Activated CD4-positive, alpha-beta T cell treated with anti-CD3 and anti-CD28 coated beads for 36 hours (primary cell): Measurements from ENCODE around the gene RASSF10. TPM values are rescaled to one million over a fixed set of nuclear protein-coding genes. Genes with fewer than 3 reads are reported as not detected.

Source experiments
- ATAC-seq: fragments of 200-7000 bp; cut with Tn5 transposase; one replicate; pipeline ENCODE4 v1.10.0; 2021; ENCODE audit warnings: mild to moderate bottlenecking, moderate library complexity
- CTCF ChIA-PET: fragments of 350-600 bp; sonication (Branson Sonifier 250); formaldehyde crosslinking; loops from one replicate; lab custom pipeline; 2021; ENCODE audit warnings: antibody characterized with exemption; lab: Charles Lee
- POLR2A ChIA-PET: fragments of 350-600 bp; sonication (Branson Sonifier 250); formaldehyde crosslinking; loops from one replicate; lab custom pipeline; 2021; ENCODE audit warnings: antibody characterized with exemption, inconsistent platforms; lab: Charles Lee
- DNase-seq: peaks from one replicate; pipeline ENCODE4 v3.0.0-alpha.2; 2020
- H3K27ac Mint-ChIP-seq: one replicate; pipeline ENCODE4 v1.8.0; 2021; ENCODE audit warnings: mixed read lengths
- H3K27me3 Mint-ChIP-seq: one replicate; pipeline ENCODE4 v1.8.0; 2021; ENCODE audit warnings: mixed read lengths
- H3K36me3 Mint-ChIP-seq: one replicate; pipeline ENCODE4 v1.8.0; 2021; ENCODE audit warnings: low read depth, mixed read lengths
- H3K4me1 Mint-ChIP-seq: one replicate; pipeline ENCODE4 v1.8.0; 2021; ENCODE audit warnings: mixed read lengths
- H3K4me3 Mint-ChIP-seq: one replicate; pipeline ENCODE4 v1.8.0; 2021; ENCODE audit warnings: mild to moderate bottlenecking, moderate library complexity, mixed read lengths
- H3K9me3 Mint-ChIP-seq: one replicate; pipeline ENCODE4 v1.8.0; 2021; ENCODE audit warnings: low read depth, mixed read lengths
- intact Hi-C, 2 experiments: fragments of 100-400 bp; cut with DNase I in 1 of 2; cut with micrococcal nuclease in 1 of 2; formaldehyde crosslinking; loops; one replicate each; pipeline versions ENCODE4 v1.14.2 to v1.15.1; 2022 to 2024; cut with DNase I, micrococcal nuclease
- total RNA-seq, 2 experiments: library from RNA; stranded (reverse); gene quantifications; one replicate each; pipeline ENCODE4 v1.2.3, GENCODE V29; 2021

Gene RASSF10
- total RNA-seq, 2 experiments from 2014 or later: not detected

DNA sequence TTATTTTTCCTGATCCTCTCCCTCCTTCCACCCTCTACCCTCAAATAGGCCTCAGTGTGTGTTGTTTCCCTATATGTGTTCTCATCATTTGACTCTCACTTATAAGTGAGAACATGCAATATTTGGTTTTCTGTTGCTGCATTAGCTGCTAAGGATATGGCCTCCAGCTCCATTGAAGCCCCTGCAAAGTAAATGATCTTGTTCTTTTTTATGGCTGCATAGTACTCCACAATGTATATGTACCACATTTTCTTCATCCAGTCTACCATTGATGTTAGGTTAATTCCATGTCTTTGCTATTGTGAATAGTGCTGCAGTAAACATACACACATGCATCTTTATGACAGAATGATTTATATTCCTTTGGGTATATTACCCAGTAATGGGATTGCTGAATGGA is 13.3 kb upstream of the RASSF10 start:
- ChIA-PET CTCF (no interaction called here), POLR2A (no interaction called here)
- H3K9me3 Mint-ChIP-seq: no peaks in the 10 kb centered on the region
- H3K4me3 Mint-ChIP-seq: no peak overlapping the region
- intact Hi-C loops: no loop called here
- peaks cover 8% of the 10 kb centered on the region for H3K27me3 Mint-ChIP-seq
- DNase-seq (no peak), ATAC-seq (no peak)
- H3K4me1 Mint-ChIP-seq: no peaks in the 10 kb centered on the region
- H3K27ac Mint-ChIP-seq: no peak overlapping the region
- no peaks in the 10 kb centered on the region for H3K36me3 Mint-ChIP-seq

DNA sequence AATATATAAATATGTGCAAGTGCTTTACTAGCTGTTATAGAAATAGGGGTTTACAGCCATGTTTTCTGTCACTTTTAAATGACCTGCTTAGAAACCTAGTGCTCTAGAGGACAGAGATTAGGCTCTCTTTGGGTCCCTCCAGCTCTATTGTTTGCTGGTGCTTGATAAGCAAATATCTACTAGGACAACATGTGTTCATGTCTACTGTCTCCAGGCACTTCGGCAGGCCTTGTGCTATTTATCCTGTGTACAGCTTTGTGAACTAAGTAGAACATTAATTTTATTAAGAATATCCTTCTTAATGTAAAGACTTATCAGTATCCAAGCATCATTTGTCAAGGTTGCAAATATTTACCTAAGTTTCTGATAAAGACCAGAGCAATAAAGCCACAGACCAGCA is 11.9 kb upstream of the RASSF10 start:
- peaks cover 14% of the 10 kb centered on the region for H3K27me3 Mint-ChIP-seq
- H3K9me3 Mint-ChIP-seq: no peaks in the 10 kb centered on the region
- intact Hi-C loops: no loop called here
- H3K36me3 Mint-ChIP-seq: no peaks in the 10 kb centered on the region
- ChIA-PET POLR2A (no interaction called here), CTCF (no interaction called here)
- no peak overlapping the region for H3K4me3 Mint-ChIP-seq
- DNase-seq (no peak), ATAC-seq (no peak)
- no peaks in the 10 kb centered on the region for H3K4me1 Mint-ChIP-seq
- no peak overlapping the region for H3K27ac Mint-ChIP-seq

DNA sequence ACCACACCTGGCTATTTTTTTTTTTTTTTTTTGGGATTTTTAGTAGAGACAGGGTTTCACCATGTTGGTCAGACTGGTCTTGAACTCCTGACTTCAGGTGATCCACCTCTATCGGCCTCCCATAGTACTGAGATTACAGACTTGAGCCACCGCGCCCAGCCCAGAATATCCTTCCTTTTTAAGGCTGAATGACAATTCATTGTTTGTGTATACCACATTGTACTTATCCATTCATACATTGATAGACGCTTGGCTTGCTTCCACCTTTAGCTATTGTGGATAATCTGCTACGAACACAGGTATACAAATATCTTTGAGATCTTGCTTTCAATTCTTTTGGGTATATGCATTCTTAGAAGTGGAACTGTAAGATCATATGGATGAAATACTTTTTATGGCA is 10.8 kb upstream of the RASSF10 start:
- CTCF ChIA-PET: interaction anchor here (0.8 kb wide), 1 partner anchor 336 kb away, joined by 3 read pairs; no protein-coding TSS in a partner anchor
- H3K36me3 Mint-ChIP-seq: no peaks in the 10 kb centered on the region
- intact Hi-C loops: no loop called here
- peaks cover 21% of the 10 kb centered on the region for H3K27me3 Mint-ChIP-seq
- H3K27ac Mint-ChIP-seq: no peak overlapping the region
- POLR2A ChIA-PET: no interaction called here
- DNase-seq (no peak), ATAC-seq (no peak)
- H3K9me3 Mint-ChIP-seq: no peaks in the 10 kb centered on the region
- H3K4me1 Mint-ChIP-seq: no peaks in the 10 kb centered on the region
- H3K4me3 Mint-ChIP-seq: no peak overlapping the region

DNA sequence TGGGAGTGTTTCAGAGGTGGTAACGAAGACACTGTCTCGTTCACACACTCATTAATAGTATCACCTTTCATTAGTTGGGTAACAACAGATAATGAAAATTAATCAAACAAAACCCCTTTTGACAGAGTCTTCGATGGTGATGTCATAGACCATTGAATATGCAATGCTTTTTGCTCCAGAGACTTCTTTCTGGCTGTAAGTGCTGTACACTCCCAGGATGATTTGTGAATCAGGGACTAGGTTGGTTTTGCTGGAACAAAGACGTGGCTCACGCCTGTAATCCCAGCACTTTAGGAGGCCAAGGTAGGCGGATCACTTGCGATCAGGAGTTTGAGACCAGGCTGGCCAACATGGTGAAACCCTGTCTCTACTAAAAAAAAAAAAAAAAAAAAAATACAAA is 9.5 kb upstream of the RASSF10 start:
- Mint-ChIP-seq H3K27ac (no peak overlapping the region), H3K4me1 (no peaks in the 10 kb centered on the region), H3K9me3 (no peaks in the 10 kb centered on the region), H3K27me3 (peaks cover 30% of the 10 kb centered on the region), H3K4me3 (no peak overlapping the region), H3K36me3 (no peaks in the 10 kb centered on the region)
- ChIA-PET CTCF (no interaction called here), POLR2A (no interaction called here)
- ATAC-seq: no peak
- intact Hi-C loops: no loop called here
- DNase-seq: no peak

DNA sequence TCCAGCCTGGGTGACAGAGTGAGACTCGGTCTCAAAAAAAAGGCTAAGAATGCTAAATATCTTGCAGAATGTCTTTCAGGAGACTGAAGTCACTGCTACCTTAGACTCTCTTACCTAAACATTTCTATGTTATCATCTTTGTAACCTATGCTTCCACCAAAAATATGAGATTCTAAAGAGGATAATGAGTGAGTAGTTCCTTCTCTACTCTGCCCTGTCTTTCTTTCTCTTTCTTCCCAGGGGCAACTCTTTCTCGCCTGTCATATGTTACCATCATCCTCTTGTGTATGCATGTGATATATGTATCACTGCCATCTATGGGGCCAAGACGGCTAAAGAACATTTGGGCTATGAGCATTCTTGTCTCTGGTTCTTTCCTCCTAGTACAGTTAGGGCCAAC is 9.0 kb upstream of the RASSF10 start:
- no peak for DNase-seq
- ChIA-PET POLR2A (no interaction called here), CTCF (no interaction called here)
- H3K27ac Mint-ChIP-seq: no peak overlapping the region
- intact Hi-C loops: no loop called here
- H3K9me3 Mint-ChIP-seq: no peaks in the 10 kb centered on the region
- ATAC-seq: no peak
- no peak overlapping the region for H3K4me3 Mint-ChIP-seq
- H3K27me3 Mint-ChIP-seq: peaks cover 31% of the 10 kb centered on the region
- H3K36me3 Mint-ChIP-seq: no peaks in the 10 kb centered on the region
- H3K4me1 Mint-ChIP-seq: no peaks in the 10 kb centered on the region

DNA sequence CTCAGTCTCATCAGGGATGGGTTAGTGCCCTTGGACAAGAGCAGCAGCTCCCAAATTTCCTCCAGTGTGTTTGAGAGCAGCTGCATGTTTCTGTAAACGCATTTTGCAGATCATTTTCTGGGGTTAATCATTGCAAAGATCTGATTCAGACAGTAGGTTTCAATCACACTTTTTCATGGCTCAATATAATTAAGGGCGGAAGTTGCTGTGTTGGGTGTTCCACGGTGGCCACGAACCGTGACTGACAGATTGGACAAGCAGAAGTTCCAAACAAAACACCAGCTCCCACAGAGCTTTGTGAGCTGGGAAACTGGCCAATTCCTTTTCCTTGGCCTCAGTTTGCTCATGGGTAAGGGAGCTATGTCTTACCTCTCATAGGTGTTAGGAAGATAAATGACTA is 8.4 kb upstream of the RASSF10 start:
- DNase-seq: no peak
- no peaks in the 10 kb centered on the region for H3K36me3 Mint-ChIP-seq
- ChIA-PET POLR2A (no interaction called here), CTCF (no interaction called here)
- intact Hi-C loops: no loop called here
- no peak overlapping the region for H3K27ac Mint-ChIP-seq
- H3K4me3 Mint-ChIP-seq: no peak overlapping the region
- H3K9me3 Mint-ChIP-seq: no peaks in the 10 kb centered on the region
- no peaks in the 10 kb centered on the region for H3K4me1 Mint-ChIP-seq
- no peak for ATAC-seq
- peaks cover 34% of the 10 kb centered on the region for H3K27me3 Mint-ChIP-seq

DNA sequence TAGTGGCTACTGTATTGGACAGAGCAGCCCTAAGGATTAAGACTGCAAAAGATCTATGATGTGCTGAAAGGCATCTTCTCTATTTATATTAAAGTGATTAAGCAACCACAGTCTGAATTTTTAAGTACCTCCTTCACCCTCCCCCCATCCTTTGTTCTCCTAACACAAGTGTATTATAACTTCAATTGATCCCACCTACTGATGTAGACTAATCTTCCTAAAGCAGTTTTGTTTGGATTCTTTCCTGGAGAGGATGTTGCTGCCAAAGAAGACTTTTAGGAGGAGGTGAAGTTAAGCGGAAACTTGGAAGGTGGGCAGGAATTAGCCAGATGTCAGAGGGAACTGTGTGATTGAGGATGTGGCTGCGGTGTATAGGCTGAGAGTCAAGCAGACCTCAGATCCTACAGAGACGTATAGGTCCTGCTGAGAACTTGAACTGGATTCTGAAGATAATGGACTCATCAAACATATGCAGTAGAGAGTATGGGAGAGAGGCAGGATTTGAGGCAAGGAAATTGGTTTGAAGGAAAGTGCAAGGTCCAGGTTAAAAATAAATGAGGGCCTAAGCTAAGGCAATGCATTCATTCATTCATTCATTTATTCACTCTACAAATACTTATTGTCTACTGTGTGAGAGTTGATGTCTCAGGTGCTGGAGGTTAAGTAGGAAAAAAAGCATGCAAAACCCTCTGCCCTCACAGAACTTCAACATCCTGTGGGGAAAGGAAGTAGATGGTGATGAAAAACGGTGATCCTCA is 5.2 kb upstream of the RASSF10 start:
- H3K4me1 Mint-ChIP-seq: no peaks in the 10 kb centered on the region
- no peaks in the 10 kb centered on the region for H3K36me3 Mint-ChIP-seq
- H3K27ac Mint-ChIP-seq: no peak overlapping the region
- CTCF ChIA-PET: no interaction called here
- DNase-seq (no peak), ATAC-seq (no peak)
- intact Hi-C loops: no loop called here
- H3K27me3 Mint-ChIP-seq: peaks cover 54% of the 10 kb centered on the region
- H3K9me3 Mint-ChIP-seq: no peaks in the 10 kb centered on the region
- no peak overlapping the region for H3K4me3 Mint-ChIP-seq
- POLR2A ChIA-PET: no interaction called here

DNA sequence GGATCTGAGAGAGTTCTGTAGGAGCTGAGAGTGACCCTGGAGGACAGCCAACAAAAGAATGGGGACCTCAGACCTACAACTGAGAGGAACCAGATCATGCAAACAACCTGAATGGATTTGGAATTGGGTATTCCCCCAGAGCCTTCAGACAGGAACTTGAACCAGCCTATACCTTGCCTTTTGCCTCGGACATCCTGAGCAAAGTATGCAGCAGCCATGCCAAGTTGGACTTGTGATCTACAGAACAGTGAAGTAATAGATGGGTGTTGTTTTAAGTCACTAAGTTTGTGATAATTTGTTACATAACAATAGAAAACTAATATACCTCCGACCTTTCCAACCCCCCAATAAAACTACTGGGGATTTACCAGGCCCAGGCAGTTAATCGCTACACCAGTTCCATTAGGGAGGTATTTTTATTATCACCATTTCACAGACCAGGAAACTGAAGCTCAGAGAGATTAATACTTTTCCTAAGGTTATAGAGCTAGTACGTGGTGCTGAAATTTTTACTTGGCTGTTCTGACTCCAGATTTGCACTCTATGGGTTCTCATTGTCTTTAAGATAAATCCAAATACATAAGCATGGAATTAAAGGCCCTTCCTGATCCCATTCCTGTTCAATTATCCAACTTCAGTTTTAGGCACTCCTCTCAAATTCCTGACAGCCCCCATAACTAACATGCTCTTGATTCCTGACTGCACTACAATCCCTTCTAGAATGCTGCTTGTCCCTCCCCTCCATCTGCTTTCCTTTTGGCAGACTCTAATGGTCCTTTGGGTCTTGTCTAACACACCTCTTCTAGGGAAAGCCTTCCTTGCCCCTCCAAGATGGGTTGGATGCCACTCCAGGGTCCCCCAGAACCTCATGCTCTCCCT is 1.7 kb upstream of the RASSF10 start:
- intact Hi-C loops: no loop called here

DNA sequence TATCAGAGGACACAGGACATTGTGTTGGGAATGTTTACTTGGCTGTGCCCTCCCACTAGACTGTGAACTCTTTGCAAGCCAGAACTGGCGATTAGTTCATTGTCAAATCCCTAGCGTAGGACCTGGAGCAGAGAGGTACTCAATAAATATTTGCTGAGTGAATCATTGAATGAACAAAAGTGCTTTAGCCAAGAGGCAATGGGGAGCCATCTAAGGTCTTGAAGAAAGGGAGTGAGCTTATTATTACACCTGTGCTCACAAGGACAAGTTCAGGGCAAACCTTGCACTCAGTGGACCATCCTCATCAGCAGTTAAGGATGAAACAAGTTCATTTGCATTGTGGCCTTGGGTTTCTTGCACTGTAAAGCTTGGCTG is 1.1 kb upstream of the RASSF10 start:
- POLR2A ChIA-PET: no interaction called here
- H3K36me3 Mint-ChIP-seq: no peaks in the 10 kb centered on the region
- no peaks in the 10 kb centered on the region for H3K9me3 Mint-ChIP-seq
- DNase-seq (no peak), ATAC-seq (no peak)
- H3K4me3 Mint-ChIP-seq: no peak overlapping the region
- no peaks in the 10 kb centered on the region for H3K4me1 Mint-ChIP-seq
- CTCF ChIA-PET: no interaction called here
- intact Hi-C loops: no loop called here
- peaks cover 66% of the 10 kb centered on the region for H3K27me3 Mint-ChIP-seq
- H3K27ac Mint-ChIP-seq: no peak overlapping the region

More for the DNA sequence above, 1.7 kb upstream of the RASSF10 start:
- ChIA-PET POLR2A (no interaction called here), CTCF (no interaction called here)
- no peak for DNase-seq
- Mint-ChIP-seq H3K27ac (no peak overlapping the region), H3K36me3 (no peaks in the 10 kb centered on the region), H3K4me3 (no peak overlapping the region), H3K4me1 (no peaks in the 10 kb centered on the region), H3K9me3 (no peaks in the 10 kb centered on the region), H3K27me3 (peaks cover 64% of the 10 kb centered on the region)
- no peak for ATAC-seq

DNA sequence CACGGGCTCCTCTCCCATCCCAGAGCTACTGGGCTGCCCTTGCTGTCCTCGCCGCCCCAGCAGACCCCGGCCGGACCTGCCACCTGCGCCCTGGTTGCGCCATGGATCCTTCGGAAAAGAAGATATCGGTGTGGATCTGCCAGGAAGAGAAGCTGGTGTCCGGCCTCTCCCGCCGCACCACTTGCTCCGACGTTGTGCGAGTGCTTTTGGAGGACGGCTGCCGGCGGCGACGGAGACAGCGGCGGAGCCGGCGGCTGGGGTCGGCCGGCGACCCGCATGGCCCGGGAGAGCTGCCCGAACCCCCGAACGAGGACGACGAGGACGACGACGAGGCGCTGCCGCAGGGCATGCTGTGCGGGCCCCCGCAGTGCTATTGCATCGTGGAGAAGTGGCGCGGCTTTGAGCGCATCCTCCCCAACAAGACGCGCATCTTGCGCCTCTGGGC is 382 bp downstream of the RASSF10 start:
- peaks cover 65% of the 10 kb centered on the region for H3K27me3 Mint-ChIP-seq
- intact Hi-C loops: no loop called here
- H3K4me3 Mint-ChIP-seq: no peak overlapping the region
- no peaks in the 10 kb centered on the region for H3K9me3 Mint-ChIP-seq
- ATAC-seq: no peak
- H3K36me3 Mint-ChIP-seq: no peaks in the 10 kb centered on the region
- no peaks in the 10 kb centered on the region for H3K4me1 Mint-ChIP-seq
- DNase-seq: no peak
- ChIA-PET POLR2A (no interaction called here), CTCF (no interaction called here)
- H3K27ac Mint-ChIP-seq: no peak overlapping the region

DNA sequence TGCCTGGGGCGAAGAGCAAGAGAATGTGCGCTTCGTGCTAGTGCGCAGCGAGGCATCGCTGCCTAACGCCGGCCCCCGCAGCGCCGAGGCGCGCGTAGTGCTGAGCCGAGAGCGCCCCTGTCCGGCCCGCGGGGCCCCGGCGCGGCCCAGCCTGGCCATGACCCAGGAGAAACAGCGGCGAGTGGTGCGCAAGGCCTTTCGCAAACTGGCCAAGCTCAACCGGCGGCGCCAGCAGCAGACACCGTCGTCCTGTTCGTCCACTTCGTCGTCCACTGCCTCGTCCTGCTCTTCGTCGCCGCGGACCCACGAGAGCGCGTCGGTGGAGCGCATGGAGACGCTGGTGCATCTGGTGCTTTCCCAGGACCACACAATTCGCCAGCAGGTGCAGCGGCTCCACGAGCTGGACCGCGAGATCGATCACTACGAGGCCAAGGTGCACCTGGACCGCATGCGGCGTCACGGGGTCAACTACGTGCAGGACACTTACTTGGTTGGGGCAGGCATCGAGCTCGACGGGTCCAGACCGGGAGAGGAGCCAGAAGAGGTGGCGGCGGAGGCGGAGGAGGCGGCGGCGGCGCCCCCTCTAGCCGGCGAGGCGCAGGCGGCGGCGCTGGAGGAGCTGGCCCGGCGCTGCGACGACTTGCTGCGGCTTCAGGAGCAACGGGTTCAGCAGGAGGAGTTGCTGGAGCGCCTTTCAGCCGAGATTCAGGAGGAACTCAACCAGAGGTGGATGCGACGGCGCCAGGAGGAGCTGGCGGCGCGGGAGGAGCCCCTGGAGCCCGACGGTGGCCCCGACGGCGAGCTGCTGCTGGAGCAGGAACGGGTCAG is 1.0 kb downstream of the RASSF10 start:
- Mint-ChIP-seq H3K9me3 (no peaks in the 10 kb centered on the region), H3K4me1 (no peaks in the 10 kb centered on the region), H3K27me3 (peaks cover 65% of the 10 kb centered on the region), H3K4me3 (no peak overlapping the region), H3K36me3 (no peaks in the 10 kb centered on the region), H3K27ac (no peak overlapping the region)
- intact Hi-C loops: no loop called here
- DNase-seq (peak; percentile 22), ATAC-seq (no peak)
- ChIA-PET CTCF (interaction anchor here (0.6 kb wide), 1 partner anchor 18 kb away, joined by 4 read pairs; no protein-coding TSS in a partner anchor), POLR2A (no interaction called here)
